Measurements from ENCODE around the gene THOC7.

- TF ChIP-seq TAF1 (IDR thresholded peaks at IDR 0.05; ENCODE audit: borderline replicate concordance, low read depth, low read length) (no peak), POLR2AphosphoS5 (IDR thresholded peaks at IDR 0.05; ENCODE audit: low read depth, low read length) (no peak)
Observed at GRCh38 chr3:63891518-63891917, 27.9 kb upstream of the THOC7 start.

Data from GM12892 (cell line).